OCI-LY7 (cell line): ENCODE data around the gene GCSAM. TPM values are rescaled to one million over a fixed set of nuclear protein-coding genes. Genes with fewer than 3 reads are reported as not detected.

Experiments used
- BruUV-seq: library from RNA; stranded (reverse); fragments of 400-500 nt; replicated peaks from 2 replicates; lab custom pipeline; 2021; lab: Mats Ljungman, UMichigan
- CTCF ChIA-PET: fragments of 300-600 bp; sonication (Branson Sonifier 250); formaldehyde crosslinking; loops from one replicate; lab custom pipeline; 2022; ENCODE audit warnings: antibody characterized with exemption; ENCODE audit not compliant: unreplicated experiment; lab: Charles Lee
- POLR2A ChIA-PET: fragments of 300-600 bp; sonication (Branson Sonifier 250); formaldehyde crosslinking; loops from one replicate; lab custom pipeline; 2022; ENCODE audit warnings: antibody characterized with exemption; lab: Charles Lee
- DNase-seq: peaks from one replicate; pipeline ENCODE4 v3.0.0-alpha.2; 2015; ENCODE audit warnings: low spot score
- H2AFZ ChIP-seq: fragments of 200-600 bp; sonication (generic), shearing (Covaris generic); 2 replicates; pipeline ENCODE4 v1.6.1; 2014; ENCODE audit warnings: mild to moderate bottlenecking, antibody characterized with exemption, low read length, moderate library complexity
- H3K27ac ChIP-seq: fragments of 200-600 bp; sonication (generic); 2 replicates; pipeline ENCODE4 v1.5.1; 2014; ENCODE audit warnings: mixed run types, low read depth, mild to moderate bottlenecking, moderate library complexity, low read length, inconsistent platforms; ENCODE audit not compliant: poor library complexity, severe bottlenecking
- H3K36me3 ChIP-seq: fragments of 200-600 bp; sonication (generic); 2 replicates; pipeline ENCODE4 v1.6.1; 2014; ENCODE audit warnings: mild to moderate bottlenecking, antibody characterized with exemption, low read length, moderate library complexity, mixed read lengths; ENCODE audit not compliant: insufficient read depth
- H3K4me1 ChIP-seq: fragments of 200-600 bp; sonication (generic); 2 replicates; pipeline ENCODE4 v1.5.1; 2014; ENCODE audit warnings: mild to moderate bottlenecking, low read length; ENCODE audit not compliant: insufficient read depth, poor library complexity, severe bottlenecking
- H3K4me2 ChIP-seq: fragments of 200-600 bp; sonication (generic); 2 replicates; pipeline ENCODE4 v1.6.1; 2014; ENCODE audit warnings: mild to moderate bottlenecking, low read length
- H3K4me3 ChIP-seq: fragments of 200-600 bp; sonication (generic); 2 replicates; pipeline ENCODE4 v1.5.1; 2014; ENCODE audit warnings: mild to moderate bottlenecking, low read depth, low read length; ENCODE audit not compliant: poor library complexity, severe bottlenecking
- H3K79me2 ChIP-seq: fragments of 200-600 bp; sonication (generic); 2 replicates; pipeline ENCODE4 v1.6.1; 2016; ENCODE audit warnings: low read depth, mild to moderate bottlenecking, low read length, moderate library complexity, mixed read lengths; ENCODE audit not compliant: insufficient read depth
- H3K9me2 ChIP-seq: fragments of 200-600 bp; sonication (generic); 2 replicates; pipeline ENCODE4 v1.6.1; 2016; ENCODE audit warnings: mild to moderate bottlenecking, low read length, mixed read lengths; ENCODE audit not compliant: insufficient read depth
- H3K9me3 ChIP-seq: fragments of 200-600 bp; sonication (generic); 2 replicates; pipeline ENCODE4 v1.6.1; 2014; ENCODE audit warnings: mild to moderate bottlenecking, mixed run types, low read length, mixed read lengths
- H4K20me1 ChIP-seq: fragments of 200-600 bp; sonication (generic); 2 replicates; pipeline ENCODE4 v1.6.1; 2014; ENCODE audit warnings: mild to moderate bottlenecking, antibody characterized with exemption, low read length, moderate library complexity, mixed read lengths; ENCODE audit not compliant: insufficient read depth
- CTCF ChIP-seq: fragments of 200-600 bp; sonication (generic); conservative IDR thresholded peaks from 2 replicates; pipeline ENCODE4 v1.5.1; 2014; ENCODE audit warnings: mild to moderate bottlenecking, antibody characterized with exemption, low read length, moderate library complexity, mixed read lengths
- EZH2phosphoT487 ChIP-seq: fragments of 200-600 bp; sonication (generic); IDR thresholded peaks from 2 replicates; pipeline ENCODE4 v1.6.1; 2018; ENCODE audit warnings: low read depth, borderline replicate concordance, mild to moderate bottlenecking, mixed run types, antibody characterized with exemption, low read length, moderate library complexity, mixed read lengths
- intact Hi-C: fragments of 100-400 bp; cut with micrococcal nuclease; formaldehyde crosslinking; loops from one replicate; pipeline ENCODE4 v1.10.0; 2022; ENCODE audit not compliant: unreplicated experiment
- total RNA-seq, 2 experiments: library from RNA; depleted of rRNA in 1 of 2; stranded (reverse); fragments of >200 nt in 1 of 2; shearing (Covaris generic) in 1 of 2; gene quantifications; 2 replicates each; pipeline ENCODE4 v1.2.3, GENCODE V29; 2014 to 2022

GCSAM gene
- total RNA-seq, 2 experiments from 2014 or later, result 193 to 195 TPM

- intact Hi-C loops, result no loop called here
- Histone ChIP-seq H3K4me2 (0 out of 2 replicates have a peak overlapping the region, but pooled peaks have one; percentile 93), H3K9me3 (no peaks in the 10 kb centered on the region), H3K27ac (no peak overlapping the region), H3K36me3 (no peaks in the 10 kb centered on the region), H3K9me2 (no peaks in the 10 kb centered on the region), H2AFZ (peak overlapping the region; percentile 61; the same call in 1 of the 2 replicates), H3K4me3 (no peak overlapping the region), H3K4me1 (peaks cover 35% of the 10 kb centered on the region), H3K79me2 (peaks cover 7% of the 10 kb centered on the region; the same call in 1 of the 2 replicates), H4K20me1 (no peaks in the 10 kb centered on the region)
- CTCF ChIA-PET, result no interaction called here
- DNase-seq, result no peak
- TF ChIP-seq EZH2phosphoT487, result no peak
- no peak for TF ChIP-seq CTCF
- BruUV-seq, result no TSS peak
- POLR2A ChIA-PET, result interaction anchor here (0.6 to 1.2 kb wide), 3 partner anchors 12 to 493 kb away, joined by 3 read pairs; no protein-coding TSS in a partner anchor
Measured at GRCh38 chr3:112084980-112085705, 47.9 kb downstream of the GCSAM start.

- DNase-seq, result no peak
- Histone ChIP-seq H4K20me1 (no peaks in the 10 kb centered on the region), H3K4me1 (peaks cover 26% of the 10 kb centered on the region), H3K27ac (no peak overlapping the region), H3K9me3 (no peaks in the 10 kb centered on the region), H3K4me2 (no peak overlapping the region), H3K4me3 (no peak overlapping the region), H3K9me2 (no peaks in the 10 kb centered on the region), H2AFZ (no peak overlapping the region), H3K79me2 (peaks cover under 1% of the 10 kb centered on the region; the same call in 1 of the 2 replicates), H3K36me3 (no peaks in the 10 kb centered on the region)
- no peak for TF ChIP-seq EZH2phosphoT487
- no peak for TF ChIP-seq CTCF
- no TSS peak for BruUV-seq
- intact Hi-C loops, result no loop called here
- ChIA-PET POLR2A (no interaction called here), CTCF (no interaction called here)
Measured at GRCh38 chr3:112083239-112083638, 49.8 kb downstream of the GCSAM start.
